Nephron (organoid): ENCODE results near the gene MYH7B.

ENCODE experiments used
- H3K27ac Mint-ChIP-seq, 3 experiments: 2 replicates each; pipeline ENCODE4 v1.8.0; 2020; ENCODE audit warnings: mixed read lengths in 3 of 3, mild to moderate bottlenecking in 2 of 3, moderate library complexity in 1 of 3
- H3K27me3 Mint-ChIP-seq: 2 replicates; pipeline ENCODE4 v1.8.0; 2021; ENCODE audit warnings: low read depth, mild to moderate bottlenecking, moderate library complexity, mixed read lengths
- H3K36me3 Mint-ChIP-seq: 2 replicates; pipeline ENCODE4 v1.8.0; 2020; ENCODE audit warnings: low read depth, mixed read lengths
- H3K4me1 Mint-ChIP-seq: 2 replicates; pipeline ENCODE4 v1.8.0; 2020; ENCODE audit warnings: mixed read lengths
- H3K4me3 Mint-ChIP-seq, 3 experiments: 2 replicates each; pipeline ENCODE4 v1.8.0; 2020; ENCODE audit warnings: mild to moderate bottlenecking in 3 of 3, mixed read lengths in 3 of 3, moderate library complexity in 2 of 3
- H3K9me3 Mint-ChIP-seq: 2 replicates; pipeline ENCODE4 v1.8.0; 2020; ENCODE audit warnings: mixed read lengths
- CTCF ChIP-seq, 3 experiments: fragments of 200-600 bp; sonication (generic); IDR thresholded peaks; one replicate each; pipeline ENCODE4 v1.5.0; 2021; ENCODE audit warnings: antibody characterized with exemption in 3 of 3; ENCODE audit not compliant: unreplicated experiment in 3 of 3

The MYH7B gene

GRCh38 chr20:34953960-34954359 is 1.7 kb upstream of the MYH7B start:
- peaks cover 43% of the 10 kb centered on the region for H3K4me1 Mint-ChIP-seq
- H3K9me3 Mint-ChIP-seq: no peaks in the 10 kb centered on the region
- H3K27me3 Mint-ChIP-seq: no peaks in the 10 kb centered on the region
- no peak for TF ChIP-seq CTCF (IDR thresholded peaks at IDR 0.05; ENCODE audit: unreplicated experiment in 3 of 3)
- peak overlapping the region in 2 of 3 experiments; percentile 15 to 97 for H3K27ac Mint-ChIP-seq
- peaks cover 5% of the 10 kb centered on the region for H3K36me3 Mint-ChIP-seq
- H3K4me3 Mint-ChIP-seq: peak overlapping the region; percentile 46 to 96 (median 46)

GRCh38 chr20:34954904-34955230 is 801 bp upstream of the MYH7B start:
- Mint-ChIP-seq H3K4me1 (peaks cover 37% of the 10 kb centered on the region), H3K36me3 (peaks cover 5% of the 10 kb centered on the region), H3K4me3 (peak overlapping the region; percentile 94 to 97 (median 96)), H3K27me3 (no peaks in the 10 kb centered on the region), H3K27ac (peak overlapping the region; percentile 98 to 100 (median 99)), H3K9me3 (no peaks in the 10 kb centered on the region)
- no peak for TF ChIP-seq CTCF (IDR thresholded peaks at IDR 0.05; ENCODE audit: unreplicated experiment in 3 of 3)

GRCh38 chr20:34956041-34956458 is 382 bp downstream of the MYH7B start:
- no peaks in the 10 kb centered on the region for H3K9me3 Mint-ChIP-seq
- H3K27me3 Mint-ChIP-seq: no peaks in the 10 kb centered on the region
- no peaks in the 10 kb centered on the region for H3K36me3 Mint-ChIP-seq
- TF ChIP-seq CTCF (IDR thresholded peaks at IDR 0.05; ENCODE audit: unreplicated experiment in 3 of 3): peak in 2 of 3 experiments; percentile 16 to 40
- peaks cover 42% of the 10 kb centered on the region for H3K4me1 Mint-ChIP-seq
- H3K27ac Mint-ChIP-seq: peak overlapping the region; percentile 98 to 100 (median 99)
- peak overlapping the region; percentile 94 to 97 (median 96) for H3K4me3 Mint-ChIP-seq

GRCh38 chr20:34956751-34957472 is 1.2 kb downstream of the MYH7B start:
- no peaks in the 10 kb centered on the region for H3K9me3 Mint-ChIP-seq
- no peaks in the 10 kb centered on the region for H3K27me3 Mint-ChIP-seq
- peak overlapping the region; percentile 94 to 97 (median 96) for H3K4me3 Mint-ChIP-seq
- no peak for TF ChIP-seq CTCF (IDR thresholded peaks at IDR 0.05; ENCODE audit: unreplicated experiment in 3 of 3)
- peak overlapping the region; percentile 98 to 100 (median 99) for H3K27ac Mint-ChIP-seq
- H3K4me1 Mint-ChIP-seq: peaks cover 42% of the 10 kb centered on the region
- no peaks in the 10 kb centered on the region for H3K36me3 Mint-ChIP-seq

GRCh38 chr20:34964486-34964885 is 8.8 kb downstream of the MYH7B start:
- H3K4me1 Mint-ChIP-seq: peaks cover 36% of the 10 kb centered on the region

More at GRCh38 chr20:34964486-34964885, 8.8 kb downstream of the MYH7B start:
- H3K9me3 Mint-ChIP-seq: no peaks in the 10 kb centered on the region
- no peak for TF ChIP-seq CTCF (IDR thresholded peaks at IDR 0.05; ENCODE audit: unreplicated experiment in 3 of 3)
- H3K27ac Mint-ChIP-seq: no peak overlapping the region
- no peak overlapping the region for H3K4me3 Mint-ChIP-seq
- H3K27me3 Mint-ChIP-seq: peaks cover 5% of the 10 kb centered on the region
- H3K36me3 Mint-ChIP-seq: no peaks in the 10 kb centered on the region
